Bone marrow (tissue), 2 donors: ENCODE data around the gene ALG6.
"Not testable (repeated sequence)": the region's sequence is repeated elsewhere in the genome, so short reads cannot be mapped to it uniquely, and the experiment has no call there.

Experiments used
- DNase-seq, 2 donors: peaks; one replicate each; lab custom pipeline; 2025; lab: John Stamatoyannopoulos, UW

Gene ALG6

GRCh38 chr1:63414691-63415365 lies 47.4 kb downstream of the ALG6 start:
- DNase-seq = no peak

- no peak for DNase-seq
These were observed 50.7 kb downstream of the ALG6 start for GRCh38 chr1:63418101-63418500.

GRCh38 chr1:63420746-63421145 lies 53.3 kb downstream of the ALG6 start:
- DNase-seq = not testable (repeated sequence)

- DNase-seq = no peak
These were observed 56.2 kb downstream of the ALG6 start for GRCh38 chr1:63423649-63424048.

- no peak for DNase-seq
These were observed 61.4 kb downstream of the ALG6 start for GRCh38 chr1:63428815-63429214.

- DNase-seq = no peak
These were observed 61.9 kb downstream of the ALG6 start for GRCh38 chr1:63429281-63429680.

- no peak for DNase-seq
These were observed 67.7 kb downstream of the ALG6 start for GRCh38 chr1:63435161-63435560.

- DNase-seq = no peak
These were observed 74.7 kb downstream of the ALG6 start for GRCh38 chr1:63442141-63442475.

GRCh38 chr1:63448731-63449246 lies 81.4 kb downstream of the ALG6 start:
- DNase-seq = no peak

GRCh38 chr1:63450416-63450815 lies 83.0 kb downstream of the ALG6 start:
- no peak for DNase-seq

- no peak for DNase-seq
These were observed 85.8 kb downstream of the ALG6 start for GRCh38 chr1:63453232-63453631.

GRCh38 chr1:63454269-63454668 lies 86.8 kb downstream of the ALG6 start:
- DNase-seq = no peak

- DNase-seq = no peak
These were observed 91.3 kb downstream of the ALG6 start for GRCh38 chr1:63458750-63459149.

GRCh38 chr1:63461661-63462230 lies 94.3 kb downstream of the ALG6 start:
- DNase-seq = no peak

GRCh38 chr1:63463248-63463647 lies 95.8 kb downstream of the ALG6 start:
- DNase-seq = no peak

- DNase-seq = no peak
These were observed 98.8 kb downstream of the ALG6 start for GRCh38 chr1:63466181-63466580.

- DNase-seq = no peak
These were observed 99.3 kb downstream of the ALG6 start for GRCh38 chr1:63466759-63467158.

GRCh38 chr1:63468683-63469082 lies 101.3 kb downstream of the ALG6 start:
- DNase-seq = not testable (repeated sequence)

GRCh38 chr1:63475761-63476160 lies 108.3 kb downstream of the ALG6 start:
- no peak for DNase-seq

GRCh38 chr1:63480057-63480456 lies 112.6 kb downstream of the ALG6 start:
- no peak for DNase-seq

GRCh38 chr1:63486629-63487028 lies 119.2 kb downstream of the ALG6 start:
- DNase-seq = no peak

GRCh38 chr1:63487336-63488065 lies 120.1 kb downstream of the ALG6 start:
- DNase-seq = no peak
